ENCODE results near the gene ABHD17C. TPM values are rescaled to one million over a fixed set of nuclear protein-coding genes. Genes with fewer than 3 reads are reported as not detected.

The ABHD17C gene
- total RNA-seq, 2 donors from 2014 or later = 3.6 to 5.3 TPM

- intact Hi-C loops (cut with DNase I) = no loop called here
- Histone ChIP-seq H3K36me3 (replicated peaks in 1 of 2; ENCODE audit: insufficient read depth in 1 of 2, low read depth in 2 of 2) (no peaks in the 10 kb centered on the region), H3K9me3 (no peaks in the 10 kb centered on the region), H3K4me3 (no peak overlapping the region), H3K27ac (no peak overlapping the region), H3K27me3 (peaks cover 0 to 13% of the 10 kb centered on the region in 2 donors), H3K4me1 (peaks cover 22% of the 10 kb centered on the region)
- WGBS, 2 donors = 68 to 74% methylated on average over 10 of the region's 10 CpGs
- TF ChIP-seq POLR2A (IDR thresholded peaks at IDR 0.05) = no peak
- TF ChIP-seq CTCF (IDR thresholded peaks at IDR 0.05) = no peak
- ATAC-seq (no peak), DNase-seq (no peak)
These were observed 82.9 kb downstream of the ABHD17C start for GRCh38 chr15:80777826-80778620.

- ATAC-seq (no peak), DNase-seq (no peak)
- Histone ChIP-seq H3K27me3 (peaks cover 0 to 13% of the 10 kb centered on the region in 2 donors), H3K4me1 (peaks cover 22% of the 10 kb centered on the region), H3K9me3 (no peaks in the 10 kb centered on the region), H3K27ac (no peak overlapping the region), H3K36me3 (replicated peaks in 1 of 2; ENCODE audit: insufficient read depth in 1 of 2, low read depth in 2 of 2) (no peaks in the 10 kb centered on the region), H3K4me3 (no peak overlapping the region)
- intact Hi-C loops (cut with DNase I) = no loop called here
- no peak for TF ChIP-seq CTCF (IDR thresholded peaks at IDR 0.05)
- TF ChIP-seq POLR2A (IDR thresholded peaks at IDR 0.05) = no peak
- 20% methylated on average over 7 of the region's 7 CpGs for WGBS, 2 donors
These were observed 83.5 kb downstream of the ABHD17C start for GRCh38 chr15:80778621-80778963.

- Histone ChIP-seq H3K36me3 (replicated peaks in 1 of 2; ENCODE audit: insufficient read depth in 1 of 2, low read depth in 2 of 2) (no peaks in the 10 kb centered on the region), H3K9me3 (no peaks in the 10 kb centered on the region), H3K27ac (no peak within 1 kb of the TSS), H3K27me3 (peaks cover 0 to 13% of the 10 kb centered on the region in 2 donors), H3K4me1 (peaks cover 22% of the 10 kb centered on the region), H3K4me3 (no peak within 1 kb of the TSS)
- peak; percentile 47 to 89 (median 58) for TF ChIP-seq CTCF (IDR thresholded peaks at IDR 0.05)
- peak in 1 of 3 donors; percentile 14 for TF ChIP-seq POLR2A (IDR thresholded peaks at IDR 0.05)
- intact Hi-C loops (cut with DNase I) = no loop called here
- ATAC-seq = peak; percentile 76
- peak; percentile 67 to 80 (median 70) for DNase-seq
- WGBS, 2 donors = 0 to 1% methylated on average over 9 to 74 of the region's 75 CpGs
These were observed 84.0 kb downstream of the ABHD17C start, which contains the start of gene CEMIP for GRCh38 chr15:80778964-80779657. TSS of gene CEMIP (plus strand) at chr15:80779370. CDS start at chr15:80873880, 94,510 bp downstream.

- Histone ChIP-seq H3K4me1 (peaks cover 22% of the 10 kb centered on the region), H3K27me3 (peaks cover 0 to 13% of the 10 kb centered on the region in 2 donors), H3K9me3 (no peaks in the 10 kb centered on the region), H3K36me3 (replicated peaks in 1 of 2; ENCODE audit: insufficient read depth in 1 of 2, low read depth in 2 of 2) (no peaks in the 10 kb centered on the region), H3K27ac (no peak overlapping the region), H3K4me3 (no peak overlapping the region)
- no peak for TF ChIP-seq POLR2A (IDR thresholded peaks at IDR 0.05)
- no peak for TF ChIP-seq CTCF (IDR thresholded peaks at IDR 0.05)
- WGBS, 2 donors = 1 to 2% methylated on average over 15 to 45 of the region's 45 CpGs
- peak in 2 of 4 donors; percentile 25 to 31 for DNase-seq
- ATAC-seq = no peak
- intact Hi-C loops (cut with DNase I) = loop anchor here (5.0 kb wide), 1 partner anchor 218 kb away; no protein-coding TSS in a partner anchor
These were observed 84.7 kb downstream of the ABHD17C start for GRCh38 chr15:80779658-80780415.
